Effector memory CD8-positive, alpha-beta T cell (primary cell): Measurements from ENCODE around the gene PLCB1.

Experiments used
- ATAC-seq: fragments of 150-1000 bp; cut with Tn5 transposase; replicated peaks from 2 replicates; pipeline ENCODE4 v1.10.0; 2021; ENCODE audit warnings: mild to moderate bottlenecking, moderate library complexity
- DNase-seq, 3 experiments: peaks; one replicate each; pipeline ENCODE4 v3.0.0; 2021
- H3K27ac Mint-ChIP-seq, 2 donors: one replicate each; pipeline ENCODE4 v1.8.0; 2022; ENCODE audit warnings: mild to moderate bottlenecking in 2 of 2, mixed read lengths in 2 of 2, moderate library complexity in 2 of 2
- H3K27me3 Mint-ChIP-seq, 2 donors: one replicate each; pipeline ENCODE4 v1.8.0; 2022; ENCODE audit warnings: mixed read lengths in 2 of 2
- H3K36me3 Mint-ChIP-seq: one replicate; pipeline ENCODE4 v1.8.0; 2022; ENCODE audit warnings: mild to moderate bottlenecking, moderate library complexity, mixed read lengths; ENCODE audit not compliant: insufficient read depth
- H3K4me1 Mint-ChIP-seq, 2 donors: one replicate each; pipeline ENCODE4 v1.8.0; 2022; ENCODE audit warnings: low read depth in 2 of 2, mixed read lengths in 2 of 2
- H3K4me3 Mint-ChIP-seq, 2 donors: one replicate each; pipeline ENCODE4 v1.8.0; 2022; ENCODE audit warnings: mild to moderate bottlenecking in 2 of 2, mixed read lengths in 2 of 2, moderate library complexity in 2 of 2
- H3K9me3 Mint-ChIP-seq, 2 donors: one replicate each; pipeline ENCODE4 v1.8.0; 2022; ENCODE audit warnings: mixed read lengths in 2 of 2

The PLCB1 gene

GRCh38 chr20:8870652-8871051, 738.6 kb downstream of the PLCB1 start:
- Mint-ChIP-seq H3K36me3 (no peaks in the 10 kb centered on the region), H3K9me3 (no peaks in the 10 kb centered on the region), H3K27me3 (no peaks in the 10 kb centered on the region), H3K27ac (no peak overlapping the region), H3K4me1 (no peaks in the 10 kb centered on the region), H3K4me3 (no peak overlapping the region)
- DNase-seq: no peak
- no peak for ATAC-seq

GRCh38 chr20:8874437-8874836, 742.4 kb downstream of the PLCB1 start:
- no peaks in the 10 kb centered on the region for H3K4me1 Mint-ChIP-seq
- no peaks in the 10 kb centered on the region for H3K36me3 Mint-ChIP-seq
- ATAC-seq (no peak), DNase-seq (no peak)
- no peaks in the 10 kb centered on the region for H3K27me3 Mint-ChIP-seq
- no peaks in the 10 kb centered on the region for H3K9me3 Mint-ChIP-seq
- no peak overlapping the region for H3K4me3 Mint-ChIP-seq
- no peak overlapping the region for H3K27ac Mint-ChIP-seq

GRCh38 chr20:8875586-8875985, 743.5 kb downstream of the PLCB1 start:
- Mint-ChIP-seq H3K27ac (no peak overlapping the region), H3K36me3 (no peaks in the 10 kb centered on the region), H3K4me3 (no peak overlapping the region), H3K27me3 (no peaks in the 10 kb centered on the region), H3K9me3 (no peaks in the 10 kb centered on the region), H3K4me1 (no peaks in the 10 kb centered on the region)
- no peak for DNase-seq
- ATAC-seq: no peak

GRCh38 chr20:8876366-8876765, 744.3 kb downstream of the PLCB1 start:
- no peak for DNase-seq
- Mint-ChIP-seq H3K4me1 (no peaks in the 10 kb centered on the region), H3K27ac (no peak overlapping the region), H3K27me3 (no peaks in the 10 kb centered on the region), H3K9me3 (no peaks in the 10 kb centered on the region), H3K4me3 (no peak overlapping the region), H3K36me3 (peaks cover under 1% of the 10 kb centered on the region)
- no peak for ATAC-seq

GRCh38 chr20:8877294-8877693, 745.2 kb downstream of the PLCB1 start:
- H3K36me3 Mint-ChIP-seq: peaks cover 5% of the 10 kb centered on the region
- H3K27me3 Mint-ChIP-seq: no peaks in the 10 kb centered on the region
- no peak overlapping the region for H3K4me3 Mint-ChIP-seq
- H3K9me3 Mint-ChIP-seq: no peaks in the 10 kb centered on the region
- H3K27ac Mint-ChIP-seq: no peak overlapping the region
- no peaks in the 10 kb centered on the region for H3K4me1 Mint-ChIP-seq
- ATAC-seq (no peak), DNase-seq (no peak)

GRCh38 chr20:8879669-8880068, 747.6 kb downstream of the PLCB1 start:
- DNase-seq: no peak
- no peaks in the 10 kb centered on the region for H3K9me3 Mint-ChIP-seq
- H3K27me3 Mint-ChIP-seq: no peaks in the 10 kb centered on the region
- no peak overlapping the region for H3K4me3 Mint-ChIP-seq
- no peaks in the 10 kb centered on the region for H3K4me1 Mint-ChIP-seq
- H3K27ac Mint-ChIP-seq: no peak overlapping the region
- peaks cover 5% of the 10 kb centered on the region for H3K36me3 Mint-ChIP-seq
- no peak for ATAC-seq

GRCh38 chr20:8880085-8880853, 748.2 kb downstream of the PLCB1 start:
- Mint-ChIP-seq H3K27ac (no peak overlapping the region), H3K27me3 (no peaks in the 10 kb centered on the region), H3K4me1 (no peaks in the 10 kb centered on the region), H3K9me3 (no peaks in the 10 kb centered on the region), H3K4me3 (no peak overlapping the region), H3K36me3 (peaks cover 5% of the 10 kb centered on the region)
- DNase-seq (no peak), ATAC-seq (no peak)

- Mint-ChIP-seq H3K9me3 (peaks cover 4 to 16% of the 10 kb centered on the region in 2 donors), H3K36me3 (no peaks in the 10 kb centered on the region), H3K27me3 (no peaks in the 10 kb centered on the region), H3K4me3 (no peak overlapping the region), H3K4me1 (no peaks in the 10 kb centered on the region), H3K27ac (no peak overlapping the region)
- ATAC-seq (no peak), DNase-seq (no peak)
Observed at GRCh38 chr20:8891039-8891438, 759.0 kb downstream of the PLCB1 start.

GRCh38 chr20:8895472-8895871, 763.4 kb downstream of the PLCB1 start:
- Mint-ChIP-seq H3K4me3 (no peak overlapping the region), H3K27ac (no peak overlapping the region), H3K36me3 (no peaks in the 10 kb centered on the region), H3K27me3 (no peaks in the 10 kb centered on the region), H3K4me1 (no peaks in the 10 kb centered on the region), H3K9me3 (peaks cover 0 to 7% of the 10 kb centered on the region in 2 donors)
- DNase-seq: no peak
- no peak for ATAC-seq

GRCh38 chr20:8898823-8899222, 766.8 kb downstream of the PLCB1 start:
- H3K27me3 Mint-ChIP-seq: no peaks in the 10 kb centered on the region
- no peaks in the 10 kb centered on the region for H3K36me3 Mint-ChIP-seq
- H3K27ac Mint-ChIP-seq: no peak overlapping the region
- no peak for DNase-seq
- no peaks in the 10 kb centered on the region for H3K4me1 Mint-ChIP-seq
- peaks cover 0 to 7% of the 10 kb centered on the region in 2 donors for H3K9me3 Mint-ChIP-seq
- ATAC-seq: no peak
- H3K4me3 Mint-ChIP-seq: no peak overlapping the region

- DNase-seq (no peak), ATAC-seq (no peak)
- H3K27ac Mint-ChIP-seq: no peak overlapping the region
- no peaks in the 10 kb centered on the region for H3K4me1 Mint-ChIP-seq
- no peak overlapping the region for H3K4me3 Mint-ChIP-seq
- no peaks in the 10 kb centered on the region for H3K27me3 Mint-ChIP-seq
- no peaks in the 10 kb centered on the region for H3K9me3 Mint-ChIP-seq
- H3K36me3 Mint-ChIP-seq: no peaks in the 10 kb centered on the region
Observed at GRCh38 chr20:8901237-8902025, 769.4 kb downstream of the PLCB1 start.

- DNase-seq (no peak), ATAC-seq (no peak)
- H3K27me3 Mint-ChIP-seq: no peaks in the 10 kb centered on the region
- H3K36me3 Mint-ChIP-seq: no peaks in the 10 kb centered on the region
- H3K4me1 Mint-ChIP-seq: no peaks in the 10 kb centered on the region
- H3K4me3 Mint-ChIP-seq: no peak overlapping the region
- H3K9me3 Mint-ChIP-seq: no peaks in the 10 kb centered on the region
- H3K27ac Mint-ChIP-seq: no peak overlapping the region
Observed at GRCh38 chr20:8903655-8904605, 771.9 kb downstream of the PLCB1 start.

- H3K27me3 Mint-ChIP-seq: no peaks in the 10 kb centered on the region
- no peak for ATAC-seq
- no peak overlapping the region for H3K4me3 Mint-ChIP-seq
- H3K4me1 Mint-ChIP-seq: no peaks in the 10 kb centered on the region
- DNase-seq: no peak
- H3K9me3 Mint-ChIP-seq: peaks cover 0 to 4% of the 10 kb centered on the region in 2 donors
- no peaks in the 10 kb centered on the region for H3K36me3 Mint-ChIP-seq
- no peak overlapping the region for H3K27ac Mint-ChIP-seq
Observed at GRCh38 chr20:8909596-8909995, 777.5 kb downstream of the PLCB1 start.
